ENCODE data around the gene ALAS1.

DNA sequence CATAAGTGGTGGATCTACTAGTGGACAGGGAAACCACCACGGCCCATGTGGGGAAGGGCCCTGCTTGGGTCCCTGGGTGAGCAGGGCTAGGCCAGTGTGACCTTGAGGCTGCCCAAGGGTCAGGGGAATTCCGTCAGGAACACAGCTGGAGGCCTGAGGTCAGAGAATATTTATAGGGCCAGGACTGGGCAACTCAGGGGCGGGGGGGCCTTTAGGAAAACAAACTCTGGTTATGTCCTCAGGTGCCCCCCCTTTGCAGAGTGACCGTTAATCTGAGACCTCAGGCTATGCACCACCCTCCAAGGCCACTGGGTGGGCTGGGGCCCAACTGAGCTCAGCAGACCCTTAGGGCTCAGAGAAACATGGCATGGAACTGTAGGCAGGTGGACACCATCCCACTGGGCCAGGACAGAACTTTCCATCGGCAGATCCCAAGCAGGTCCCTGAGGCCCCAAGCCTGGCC, 38.5 kb downstream of the ALAS1 start:
- TF ChIP-seq, protein P1, sequence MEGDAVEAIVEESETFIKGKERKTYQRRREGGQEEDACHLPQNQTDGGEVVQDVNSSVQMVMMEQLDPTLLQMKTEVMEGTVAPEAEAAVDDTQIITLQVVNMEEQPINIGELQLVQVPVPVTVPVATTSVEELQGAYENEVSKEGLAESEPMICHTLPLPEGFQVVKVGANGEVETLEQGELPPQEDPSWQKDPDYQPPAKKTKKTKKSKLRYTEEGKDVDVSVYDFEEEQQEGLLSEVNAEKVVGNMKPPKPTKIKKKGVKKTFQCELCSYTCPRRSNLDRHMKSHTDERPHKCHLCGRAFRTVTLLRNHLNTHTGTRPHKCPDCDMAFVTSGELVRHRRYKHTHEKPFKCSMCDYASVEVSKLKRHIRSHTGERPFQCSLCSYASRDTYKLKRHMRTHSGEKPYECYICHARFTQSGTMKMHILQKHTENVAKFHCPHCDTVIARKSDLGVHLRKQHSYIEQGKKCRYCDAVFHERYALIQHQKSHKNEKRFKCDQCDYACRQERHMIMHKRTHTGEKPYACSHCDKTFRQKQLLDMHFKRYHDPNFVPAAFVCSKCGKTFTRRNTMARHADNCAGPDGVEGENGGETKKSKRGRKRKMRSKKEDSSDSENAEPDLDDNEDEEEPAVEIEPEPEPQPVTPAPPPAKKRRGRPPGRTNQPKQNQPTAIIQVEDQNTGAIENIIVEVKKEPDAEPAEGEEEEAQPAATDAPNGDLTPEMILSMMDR (conservative IDR thresholded peaks at IDR 0.05; ENCODE audit: low read depth, low read length), result no peak
- TF ChIP-seq EZH2 (IDR thresholded peaks at IDR 0.05; ENCODE audit: borderline replicate concordance, low read depth, low read length, poor library complexity, severe bottlenecking), result no peak

All from A673 (cell line).